HG03460 (cell line): Measurements from ENCODE around the gene ACACA.

Source experiments
- ATAC-seq: cut with Tn5 transposase; IDR thresholded peaks from one replicate; pipeline ENCODE4 v1.9.1; 2021; ENCODE audit not compliant: unreplicated experiment

Gene ACACA

DNA sequence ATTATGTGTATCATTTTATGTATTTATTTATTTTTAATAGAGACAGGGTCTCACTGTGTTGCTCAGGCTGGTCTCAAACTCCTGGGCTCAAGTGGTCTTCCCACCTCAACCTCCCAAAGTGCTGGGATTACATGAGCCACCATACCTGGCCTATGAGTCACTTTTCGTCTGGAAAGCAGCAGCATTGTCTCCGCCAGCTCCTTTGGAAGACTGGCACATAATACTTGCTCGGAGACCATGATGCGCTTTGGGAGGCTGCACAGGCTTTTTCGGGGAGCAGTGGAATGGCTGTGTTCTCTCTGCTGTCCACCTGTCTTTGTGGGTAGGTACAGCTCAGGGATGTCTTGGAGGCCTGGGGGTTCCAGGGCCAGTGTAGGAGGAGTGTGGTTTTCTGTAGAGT lies 355.7 kb downstream of the ACACA start:
- no peak for ATAC-seq

DNA sequence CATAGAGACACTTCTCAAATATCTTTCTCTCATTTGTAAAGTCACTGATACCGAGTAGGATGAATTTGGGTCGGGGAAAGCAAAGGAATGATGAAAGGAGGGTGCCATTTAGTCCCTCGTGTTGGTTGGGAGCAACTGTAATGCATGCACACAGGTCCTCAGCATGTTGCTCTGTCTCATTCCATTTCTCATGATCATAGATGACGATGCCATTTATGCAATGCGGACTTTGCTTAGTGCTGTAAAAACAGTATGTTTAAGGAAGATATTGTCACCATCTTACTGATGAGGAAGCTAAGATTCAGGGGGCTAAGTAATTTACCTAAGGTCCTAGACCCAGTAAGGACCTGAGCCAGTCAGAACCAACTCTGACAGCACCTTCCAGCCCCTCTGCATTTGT lies 357.8 kb downstream of the ACACA start:
- no peak for ATAC-seq

DNA sequence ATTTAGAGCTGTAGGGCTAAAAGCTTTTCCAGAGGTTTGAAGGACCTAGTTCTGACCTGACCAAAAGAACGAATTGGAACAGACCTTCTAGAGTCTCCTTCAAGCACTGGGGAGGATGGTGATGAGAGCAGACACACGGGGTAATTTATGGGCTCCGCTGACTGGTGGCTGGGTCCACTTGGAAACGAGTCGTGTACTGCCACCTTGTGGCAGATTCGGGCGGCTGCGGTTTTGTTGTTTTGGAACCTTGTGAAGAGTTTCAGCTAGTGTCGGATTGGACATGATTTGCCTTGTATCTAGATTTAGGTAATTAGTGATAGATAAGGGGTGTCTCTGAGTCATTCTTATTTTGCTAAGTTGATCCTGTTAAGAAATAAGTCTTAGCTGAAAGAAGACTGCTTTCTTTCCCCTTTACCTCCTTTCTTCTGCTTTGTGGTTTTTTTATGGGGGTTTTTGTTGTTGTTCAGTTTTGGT lies 359.0 kb downstream of the ACACA start:
- no peak for ATAC-seq

- ATAC-seq: no peak
Measured at GRCh38 chr17:37045351-37045922, 361.2 kb downstream of the ACACA start.

DNA sequence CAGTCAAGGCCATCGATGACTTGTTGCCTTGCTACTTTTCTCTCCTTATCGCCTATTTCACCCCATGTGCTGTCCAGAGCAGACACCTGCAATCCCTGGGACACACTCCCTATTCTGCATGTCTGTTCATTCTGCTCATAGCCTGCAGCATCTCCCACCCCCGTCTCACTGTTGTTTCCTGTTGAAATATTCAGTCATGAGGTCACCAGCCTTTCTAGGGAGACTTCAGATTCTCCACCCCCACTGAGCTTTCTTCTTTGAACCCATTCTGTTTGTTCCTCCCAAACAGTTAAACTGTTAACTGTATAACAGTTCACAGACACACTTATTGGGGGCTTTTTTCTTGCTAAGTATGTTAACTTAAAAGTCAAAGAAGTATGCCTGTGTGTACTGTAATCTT lies 363.4 kb downstream of the ACACA start:
- ATAC-seq: no peak

DNA sequence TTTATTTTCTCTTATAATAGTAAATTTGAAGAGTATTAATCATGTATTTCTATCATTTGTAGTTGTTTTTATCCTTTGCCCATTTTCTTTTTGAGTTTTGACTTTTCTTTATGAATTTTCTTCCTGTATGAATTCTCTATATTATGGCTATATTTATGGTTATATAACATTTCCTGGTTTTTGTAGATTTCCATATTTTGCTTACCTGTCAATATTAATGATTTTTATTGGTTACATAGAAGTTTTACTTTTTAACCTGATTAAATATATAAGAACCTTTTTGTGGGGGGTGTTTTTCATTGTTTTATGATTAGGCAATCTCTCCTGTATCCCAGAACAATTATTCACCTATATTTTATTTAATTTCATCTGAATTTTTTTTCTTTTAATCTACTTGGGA lies 364.7 kb downstream of the ACACA start:
- no peak for ATAC-seq

DNA sequence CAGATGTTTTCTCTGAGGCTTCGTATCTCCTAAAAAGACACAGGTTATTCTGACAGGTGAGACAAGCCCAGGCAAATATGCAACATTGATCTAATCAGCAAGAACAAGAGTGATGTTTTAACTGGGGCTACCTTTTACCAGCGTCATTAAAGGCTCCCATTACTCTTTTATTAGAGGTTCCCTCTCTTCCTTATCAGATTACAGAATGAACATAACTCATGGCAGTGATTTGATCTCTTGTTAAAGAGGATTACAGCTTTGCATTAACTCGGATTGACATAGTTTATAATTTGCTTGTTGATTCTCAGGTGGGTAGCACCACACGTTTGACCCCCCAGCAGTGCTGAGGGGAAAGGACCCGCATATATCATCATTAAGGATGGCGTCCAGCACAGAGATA lies 367.4 kb downstream of the ACACA start:
- ATAC-seq: no peak

DNA sequence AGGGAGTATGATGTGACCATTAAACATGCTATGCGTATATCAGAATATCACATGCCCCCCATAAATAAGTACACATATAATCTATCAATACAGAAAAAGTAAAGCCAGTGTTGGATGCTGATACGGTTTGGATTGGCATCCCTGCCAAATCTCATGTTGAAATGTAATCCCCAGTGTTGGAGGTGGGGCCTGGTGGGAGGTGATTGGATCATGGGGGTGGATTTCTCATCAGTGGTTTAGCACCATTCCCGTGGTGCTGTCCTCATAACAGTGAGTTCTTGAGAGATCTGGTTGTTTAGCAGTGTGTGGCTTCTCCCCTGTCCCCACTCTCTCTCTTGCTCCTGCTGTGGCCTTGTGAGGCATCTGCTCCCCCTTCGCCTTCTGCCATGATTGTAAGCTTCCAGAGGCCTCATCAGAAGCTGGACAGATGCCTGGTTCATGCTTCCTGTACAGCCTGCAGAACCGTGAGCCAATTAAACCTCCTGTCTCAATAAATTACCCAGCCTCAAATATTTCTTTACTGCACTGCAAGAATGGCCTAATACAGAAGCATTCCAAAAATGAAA lies 369.0 kb downstream of the ACACA start:
- no peak for ATAC-seq
